LNCAP (cell line): ENCODE data around the gene LAYN.

ENCODE experiments used
- CTCF ChIP-seq: fragments of 450-650 bp; IDR thresholded peaks from 2 replicates; pipeline ENCODE4 v1.5.1; 2017; ENCODE audit warnings: mild to moderate bottlenecking

The LAYN gene

GRCh38 chr11:111555255-111555654, 14.7 kb downstream of the LAYN start:
- TF ChIP-seq CTCF: no peak

- TF ChIP-seq CTCF: no peak
Observed at GRCh38 chr11:111557425-111558111, 17.0 kb downstream of the LAYN start.

DNA sequence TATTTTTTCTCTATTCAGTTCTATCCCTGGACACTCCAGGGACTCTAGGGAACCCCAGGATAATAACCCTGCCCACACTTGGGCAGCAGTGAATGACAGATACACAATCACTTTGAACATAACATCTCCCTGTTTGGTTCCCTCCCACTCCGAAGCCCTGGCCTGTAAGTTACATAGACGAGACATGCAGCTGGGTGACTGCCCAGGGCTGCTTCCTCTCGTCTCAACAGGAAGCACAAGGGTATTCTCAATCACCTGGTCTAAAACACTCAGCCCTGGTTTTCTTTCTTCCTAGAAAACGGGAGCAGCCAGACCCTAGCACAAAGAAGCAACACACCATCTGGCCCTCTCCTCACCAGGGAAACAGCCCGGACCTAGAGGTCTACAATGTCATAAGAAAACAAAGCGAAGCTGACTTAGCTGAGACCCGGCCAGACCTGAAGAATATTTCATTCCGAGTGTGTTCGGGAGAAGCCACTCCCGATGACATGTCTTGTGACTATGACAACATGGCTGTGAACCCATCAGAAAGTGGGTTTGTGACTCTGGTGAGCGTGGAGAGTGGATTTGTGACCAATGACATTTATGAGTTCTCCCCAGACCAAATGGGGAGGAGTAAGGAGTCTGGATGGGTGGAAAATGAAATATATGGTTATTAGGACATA, 19.4 kb downstream of the LAYN start:
- no peak for TF ChIP-seq CTCF

- TF ChIP-seq CTCF: no peak
Observed at GRCh38 chr11:111560800-111561199, 20.3 kb downstream of the LAYN start.

DNA sequence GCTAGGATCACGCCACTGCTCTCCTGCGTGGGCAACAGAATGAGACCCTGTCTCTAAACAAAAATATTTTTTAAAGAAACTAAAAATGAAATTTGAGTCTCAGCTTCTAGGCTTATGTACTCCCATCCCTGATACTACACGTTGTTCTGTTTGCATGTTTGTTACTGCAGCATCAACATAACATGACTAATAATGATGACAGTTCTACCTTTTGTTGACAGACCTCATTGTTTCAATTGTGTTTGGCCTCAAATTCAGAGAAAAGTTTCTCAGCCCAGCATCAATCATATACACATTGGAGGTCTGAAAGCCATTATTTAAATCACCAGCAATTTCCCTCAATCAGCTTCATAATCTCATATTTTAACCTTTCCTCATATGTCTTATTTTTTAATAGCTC, 20.8 kb downstream of the LAYN start:
- TF ChIP-seq CTCF: no peak

DNA sequence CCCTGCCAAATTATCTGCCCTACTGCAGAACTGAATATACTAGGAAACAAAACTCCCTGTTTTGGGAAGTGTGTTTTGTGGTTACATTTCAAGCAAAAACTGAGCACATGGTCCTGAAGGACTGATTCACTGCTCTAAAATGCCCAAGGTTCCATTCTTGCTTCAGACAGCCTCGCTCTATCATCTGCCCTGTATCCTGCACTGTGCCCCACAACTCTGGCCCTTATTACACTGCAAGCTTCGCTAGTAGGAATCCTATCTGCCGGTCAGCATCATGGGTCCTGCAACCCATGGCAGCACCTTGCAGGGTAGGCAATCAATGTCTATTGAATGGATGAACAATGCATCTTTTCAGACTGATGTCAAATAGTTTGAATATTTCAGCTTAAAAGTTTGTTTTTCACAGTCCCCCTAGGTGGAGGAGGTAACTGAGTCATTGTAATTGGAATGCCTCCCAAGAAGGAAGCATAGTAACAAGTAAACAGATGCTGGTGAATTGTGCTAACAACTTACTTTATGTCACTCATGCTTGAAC, 21.3 kb downstream of the LAYN start:
- no peak for TF ChIP-seq CTCF

DNA sequence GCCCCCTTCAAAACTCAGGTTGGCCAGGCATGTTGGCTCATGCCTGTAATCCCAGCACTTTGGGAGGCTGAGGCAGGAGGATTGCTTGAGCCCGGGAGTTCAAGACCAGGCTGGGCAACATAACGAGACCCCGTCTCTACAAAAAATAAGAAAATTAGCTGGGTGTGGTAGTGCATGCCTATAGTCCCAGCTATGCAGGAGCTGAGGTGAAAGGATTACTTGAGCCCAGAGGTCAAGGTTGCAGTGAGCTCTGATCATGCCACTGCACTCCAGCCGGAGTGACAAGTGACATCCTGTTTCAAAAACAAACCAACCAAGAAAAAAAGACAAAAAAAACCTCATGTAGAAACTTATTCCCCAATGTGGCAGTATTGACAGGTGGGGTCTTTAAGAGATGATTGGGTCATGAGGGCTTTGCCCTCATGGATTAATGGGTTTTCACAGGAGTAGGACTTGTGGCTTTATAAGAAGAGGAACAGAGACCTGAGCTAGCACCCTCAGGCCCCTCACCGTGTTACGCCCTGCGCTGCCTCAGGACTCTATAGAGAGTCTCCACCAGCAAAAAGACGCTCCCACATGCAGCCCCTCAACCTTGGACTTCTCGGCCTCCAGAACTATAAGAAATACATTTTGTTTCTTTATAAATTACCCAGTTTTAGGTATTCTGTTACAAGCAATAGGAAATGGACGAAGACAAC, 22.3 kb downstream of the LAYN start:
- TF ChIP-seq CTCF: no peak
